K562 (cell line): ENCODE results near the gene ATXN2L. TPM values are rescaled to one million over a fixed set of nuclear protein-coding genes. Genes with fewer than 3 reads are reported as not detected.
A peak's percentile ranks its signal among the peaks of the same experiment; 100 is the strongest.

ENCODE experiments used
- MEF2D ChIP-seq: conservative IDR thresholded peaks from 2 replicates; pipeline ENCODE4 v1.6.1; 2016; ENCODE audit warnings: low read depth, missing genetic modification characterization, missing compliant biosample characterization
- PTRF ChIP-seq: fragments of 450-650 bp; IDR thresholded peaks from 2 replicates; pipeline ENCODE4 v1.6.1; 2016; ENCODE audit warnings: mild to moderate bottlenecking, missing genetic modification characterization, missing compliant biosample characterization
- RB1 ChIP-seq: fragments of 450-650 bp; IDR thresholded peaks from 2 replicates; pipeline ENCODE4 v1.6.1; 2017; ENCODE audit warnings: low read depth, mild to moderate bottlenecking
- SMAD2 ChIP-seq: fragments of 150-350 bp; IDR thresholded peaks from 2 replicates; pipeline ENCODE4 v1.6.1; 2014; ENCODE audit warnings: low read depth, mild to moderate bottlenecking, low read length
- SMARCA4 ChIP-seq: fragments of 450-650 bp; IDR thresholded peaks from 2 replicates; pipeline ENCODE4 v1.6.1; 2016
- polyA plus RNA-seq, 8 experiments: library from polyadenylated mRNA; depleted of rRNA in 4 of 8; stranded (reverse) in 5 of 8; unstranded in 3 of 8; fragments of >200 nt; fragmentation: Nextera tagmentation in 2 of 8; fragmentation: Illumina TruSeq in 1 of 8; extraction: Ambion mirVana in 2 of 8; extraction: Trizol in 1 of 8; gene quantifications; 2 replicates each; pipeline versions ENCODE4 v1.2.1 to v1.2.3, GENCODE V29; 2011 to 2014; ENCODE audit warnings: inconsistent platforms in 1 of 8, missing spikeins in 1 of 8
- total RNA-seq, 7 experiments: library from RNA; depleted of rRNA in 6 of 7; stranded (reverse); fragments of >200 nt in 6 of 7; fragmentation: Illumina TruSeq in 2 of 7; extraction: Trizol in 2 of 7; gene quantifications; 2 replicates each; pipeline versions ENCODE4 v1.2.1 to v1.2.3, GENCODE V29; 2011 to 2021; ENCODE audit warnings: low replicate concordance in 1 of 7
- TF ChIP-seq, protein P1 (sequence below), 3 experiments: IDR thresholded peaks in 2 of 3; conservative IDR thresholded peaks in 1 of 3; 2 replicates each; pipeline ENCODE4 v1.5.1; 2011 to 2012; ENCODE audit warnings: low read length in 3 of 3, mild to moderate bottlenecking in 3 of 3, control low read depth in 2 of 3, improper control_type of control experiment in 1 of 3, inconsistent platforms in 1 of 3, low read depth in 1 of 3, mixed read lengths in 1 of 3, moderate library complexity in 1 of 3; ENCODE audit not compliant: insufficient read depth in 2 of 3
- TF ChIP-seq, protein P2 (sequence below): fragments of 200-800 bp; sonication (Bioruptor generic); IDR thresholded peaks from 2 replicates; pipeline ENCODE4 v1.6.1; 2016; ENCODE audit warnings: missing genetic modification characterization, missing compliant biosample characterization
- TF ChIP-seq, protein P3 (sequence below): sonication (generic); formaldehyde crosslinking; IDR thresholded peaks from 2 replicates; pipeline ENCODE4 v1.8.0; 2022; ENCODE audit warnings: missing genetic modification reagents, mild to moderate bottlenecking, moderate library complexity, borderline replicate concordance
- TF ChIP-seq, protein P4 (sequence below): fragments of 250-450 bp; sonication (Bioruptor Pico); IDR thresholded peaks from 2 replicates; pipeline ENCODE4 v1.5.0; 2022; ENCODE audit warnings: mild to moderate bottlenecking
- TF ChIP-seq, protein P5 (sequence below): fragments of 250-450 bp; sonication (Bioruptor Pico); IDR thresholded peaks from 2 replicates; pipeline ENCODE4 v1.5.0; 2021; ENCODE audit warnings: mild to moderate bottlenecking, moderate library complexity

Gene ATXN2L
- total and polyA plus RNA-seq, 9 of the 15 experiments (the other 6 are each of a cell fraction or from before 2014, with no cell fraction given), result 3.8 to 280 (median 37.2) TPM

DNA sequence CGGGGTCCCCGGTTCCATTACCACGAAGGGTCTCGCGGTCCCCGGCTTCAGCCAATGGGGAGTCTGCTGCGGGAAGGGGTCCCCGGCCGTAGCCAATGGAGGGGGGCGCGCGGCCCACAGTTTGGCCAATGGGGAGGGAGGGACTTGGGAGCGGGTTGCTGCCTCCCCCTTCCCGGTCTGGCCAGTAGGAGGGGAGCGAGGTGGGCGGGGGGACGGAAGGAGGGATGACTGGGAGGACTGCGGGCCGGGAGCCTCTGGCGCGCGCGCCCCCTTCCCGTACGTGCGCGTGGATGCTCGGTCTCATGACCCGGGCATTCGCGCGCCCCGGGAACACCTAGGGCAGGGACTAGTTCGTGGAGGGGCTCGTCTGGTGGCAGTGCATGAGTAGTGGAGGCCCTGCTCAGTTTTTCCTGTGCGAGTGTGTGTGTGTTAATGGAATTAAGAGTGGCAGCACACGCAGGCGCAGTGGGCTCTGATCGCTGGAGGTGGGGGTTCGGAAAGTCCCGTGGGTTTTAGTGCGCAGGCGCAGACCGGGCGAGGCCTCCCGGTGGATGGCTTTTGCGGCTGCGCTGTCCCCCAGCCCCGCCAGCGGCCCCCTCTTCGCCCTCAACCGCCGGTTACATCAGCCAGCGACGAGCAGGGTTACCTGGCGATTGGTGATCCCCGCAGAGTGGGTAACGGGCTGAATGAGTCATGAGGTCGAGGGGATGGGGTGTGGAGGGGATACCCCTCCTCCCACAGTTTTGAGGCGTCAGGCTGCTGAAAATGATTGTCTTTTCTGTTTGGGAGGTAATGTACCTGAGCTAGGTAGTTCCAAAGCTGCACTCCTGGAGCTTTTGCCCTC is 1.3 kb downstream of the ATXN2L start (continued):
- TF ChIP-seq MEF2D (tag) (no peak), SMARCA4 (peak; percentile 54; the same call in 1 of the 2 replicates), PTRF (tag) (no peak), RB1 (peak; percentile 21), SMAD2 (no peak)
- TF ChIP-seq, protein P1, sequence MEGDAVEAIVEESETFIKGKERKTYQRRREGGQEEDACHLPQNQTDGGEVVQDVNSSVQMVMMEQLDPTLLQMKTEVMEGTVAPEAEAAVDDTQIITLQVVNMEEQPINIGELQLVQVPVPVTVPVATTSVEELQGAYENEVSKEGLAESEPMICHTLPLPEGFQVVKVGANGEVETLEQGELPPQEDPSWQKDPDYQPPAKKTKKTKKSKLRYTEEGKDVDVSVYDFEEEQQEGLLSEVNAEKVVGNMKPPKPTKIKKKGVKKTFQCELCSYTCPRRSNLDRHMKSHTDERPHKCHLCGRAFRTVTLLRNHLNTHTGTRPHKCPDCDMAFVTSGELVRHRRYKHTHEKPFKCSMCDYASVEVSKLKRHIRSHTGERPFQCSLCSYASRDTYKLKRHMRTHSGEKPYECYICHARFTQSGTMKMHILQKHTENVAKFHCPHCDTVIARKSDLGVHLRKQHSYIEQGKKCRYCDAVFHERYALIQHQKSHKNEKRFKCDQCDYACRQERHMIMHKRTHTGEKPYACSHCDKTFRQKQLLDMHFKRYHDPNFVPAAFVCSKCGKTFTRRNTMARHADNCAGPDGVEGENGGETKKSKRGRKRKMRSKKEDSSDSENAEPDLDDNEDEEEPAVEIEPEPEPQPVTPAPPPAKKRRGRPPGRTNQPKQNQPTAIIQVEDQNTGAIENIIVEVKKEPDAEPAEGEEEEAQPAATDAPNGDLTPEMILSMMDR (IDR thresholded peaks at IDR 0.05 in 2 of 3, conservative IDR thresholded peaks at IDR 0.05 in 1 of 3; ENCODE audit: insufficient read depth in 2 of 3, low read depth in 1 of 3, low read length in 3 of 3), result peak; percentile 4 to 20 (median 16); a peak in 2 of 6 replicates
- TF ChIP-seq, protein P2, sequence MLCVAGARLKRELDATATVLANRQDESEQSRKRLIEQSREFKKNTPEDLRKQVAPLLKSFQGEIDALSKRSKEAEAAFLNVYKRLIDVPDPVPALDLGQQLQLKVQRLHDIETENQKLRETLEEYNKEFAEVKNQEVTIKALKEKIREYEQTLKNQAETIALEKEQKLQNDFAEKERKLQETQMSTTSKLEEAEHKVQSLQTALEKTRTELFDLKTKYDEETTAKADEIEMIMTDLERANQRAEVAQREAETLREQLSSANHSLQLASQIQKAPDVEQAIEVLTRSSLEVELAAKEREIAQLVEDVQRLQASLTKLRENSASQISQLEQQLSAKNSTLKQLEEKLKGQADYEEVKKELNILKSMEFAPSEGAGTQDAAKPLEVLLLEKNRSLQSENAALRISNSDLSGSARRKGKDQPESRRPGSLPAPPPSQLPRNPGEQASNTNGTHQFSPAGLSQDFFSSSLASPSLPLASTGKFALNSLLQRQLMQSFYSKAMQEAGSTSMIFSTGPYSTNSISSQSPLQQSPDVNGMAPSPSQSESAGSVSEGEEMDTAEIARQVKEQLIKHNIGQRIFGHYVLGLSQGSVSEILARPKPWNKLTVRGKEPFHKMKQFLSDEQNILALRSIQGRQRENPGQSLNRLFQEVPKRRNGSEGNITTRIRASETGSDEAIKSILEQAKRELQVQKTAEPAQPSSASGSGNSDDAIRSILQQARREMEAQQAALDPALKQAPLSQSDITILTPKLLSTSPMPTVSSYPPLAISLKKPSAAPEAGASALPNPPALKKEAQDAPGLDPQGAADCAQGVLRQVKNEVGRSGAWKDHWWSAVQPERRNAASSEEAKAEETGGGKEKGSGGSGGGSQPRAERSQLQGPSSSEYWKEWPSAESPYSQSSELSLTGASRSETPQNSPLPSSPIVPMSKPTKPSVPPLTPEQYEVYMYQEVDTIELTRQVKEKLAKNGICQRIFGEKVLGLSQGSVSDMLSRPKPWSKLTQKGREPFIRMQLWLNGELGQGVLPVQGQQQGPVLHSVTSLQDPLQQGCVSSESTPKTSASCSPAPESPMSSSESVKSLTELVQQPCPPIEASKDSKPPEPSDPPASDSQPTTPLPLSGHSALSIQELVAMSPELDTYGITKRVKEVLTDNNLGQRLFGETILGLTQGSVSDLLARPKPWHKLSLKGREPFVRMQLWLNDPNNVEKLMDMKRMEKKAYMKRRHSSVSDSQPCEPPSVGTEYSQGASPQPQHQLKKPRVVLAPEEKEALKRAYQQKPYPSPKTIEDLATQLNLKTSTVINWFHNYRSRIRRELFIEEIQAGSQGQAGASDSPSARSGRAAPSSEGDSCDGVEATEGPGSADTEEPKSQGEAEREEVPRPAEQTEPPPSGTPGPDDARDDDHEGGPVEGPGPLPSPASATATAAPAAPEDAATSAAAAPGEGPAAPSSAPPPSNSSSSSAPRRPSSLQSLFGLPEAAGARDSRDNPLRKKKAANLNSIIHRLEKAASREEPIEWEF (CRISPR knock-in tag), result no peak
- TF ChIP-seq, protein P3, sequence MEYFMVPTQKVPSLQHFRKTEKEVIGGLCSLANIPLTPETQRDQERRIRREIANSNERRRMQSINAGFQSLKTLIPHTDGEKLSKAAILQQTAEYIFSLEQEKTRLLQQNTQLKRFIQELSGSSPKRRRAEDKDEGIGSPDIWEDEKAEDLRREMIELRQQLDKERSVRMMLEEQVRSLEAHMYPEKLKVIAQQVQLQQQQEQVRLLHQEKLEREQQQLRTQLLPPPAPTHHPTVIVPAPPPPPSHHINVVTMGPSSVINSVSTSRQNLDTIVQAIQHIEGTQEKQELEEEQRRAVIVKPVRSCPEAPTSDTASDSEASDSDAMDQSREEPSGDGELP, result peak; percentile 48; the same call in 1 of the 2 replicates
- TF ChIP-seq, protein P4, sequence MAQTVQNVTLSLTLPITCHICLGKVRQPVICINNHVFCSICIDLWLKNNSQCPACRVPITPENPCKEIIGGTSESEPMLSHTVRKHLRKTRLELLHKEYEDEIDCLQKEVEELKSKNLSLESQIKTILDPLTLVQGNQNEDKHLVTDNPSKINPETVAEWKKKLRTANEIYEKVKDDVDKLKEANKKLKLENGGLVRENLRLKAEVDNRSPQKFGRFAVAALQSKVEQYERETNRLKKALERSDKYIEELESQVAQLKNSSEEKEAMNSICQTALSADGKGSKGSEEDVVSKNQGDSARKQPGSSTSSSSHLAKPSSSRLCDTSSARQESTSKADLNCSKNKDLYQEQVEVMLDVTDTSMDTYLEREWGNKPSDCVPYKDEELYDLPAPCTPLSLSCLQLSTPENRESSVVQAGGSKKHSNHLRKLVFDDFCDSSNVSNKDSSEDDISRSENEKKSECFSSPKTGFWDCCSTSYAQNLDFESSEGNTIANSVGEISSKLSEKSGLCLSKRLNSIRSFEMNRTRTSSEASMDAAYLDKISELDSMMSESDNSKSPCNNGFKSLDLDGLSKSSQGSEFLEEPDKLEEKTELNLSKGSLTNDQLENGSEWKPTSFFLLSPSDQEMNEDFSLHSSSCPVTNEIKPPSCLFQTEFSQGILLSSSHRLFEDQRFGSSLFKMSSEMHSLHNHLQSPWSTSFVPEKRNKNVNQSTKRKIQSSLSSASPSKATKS (CRISPR knock-in tag), result no peak
- TF ChIP-seq, protein P5, sequence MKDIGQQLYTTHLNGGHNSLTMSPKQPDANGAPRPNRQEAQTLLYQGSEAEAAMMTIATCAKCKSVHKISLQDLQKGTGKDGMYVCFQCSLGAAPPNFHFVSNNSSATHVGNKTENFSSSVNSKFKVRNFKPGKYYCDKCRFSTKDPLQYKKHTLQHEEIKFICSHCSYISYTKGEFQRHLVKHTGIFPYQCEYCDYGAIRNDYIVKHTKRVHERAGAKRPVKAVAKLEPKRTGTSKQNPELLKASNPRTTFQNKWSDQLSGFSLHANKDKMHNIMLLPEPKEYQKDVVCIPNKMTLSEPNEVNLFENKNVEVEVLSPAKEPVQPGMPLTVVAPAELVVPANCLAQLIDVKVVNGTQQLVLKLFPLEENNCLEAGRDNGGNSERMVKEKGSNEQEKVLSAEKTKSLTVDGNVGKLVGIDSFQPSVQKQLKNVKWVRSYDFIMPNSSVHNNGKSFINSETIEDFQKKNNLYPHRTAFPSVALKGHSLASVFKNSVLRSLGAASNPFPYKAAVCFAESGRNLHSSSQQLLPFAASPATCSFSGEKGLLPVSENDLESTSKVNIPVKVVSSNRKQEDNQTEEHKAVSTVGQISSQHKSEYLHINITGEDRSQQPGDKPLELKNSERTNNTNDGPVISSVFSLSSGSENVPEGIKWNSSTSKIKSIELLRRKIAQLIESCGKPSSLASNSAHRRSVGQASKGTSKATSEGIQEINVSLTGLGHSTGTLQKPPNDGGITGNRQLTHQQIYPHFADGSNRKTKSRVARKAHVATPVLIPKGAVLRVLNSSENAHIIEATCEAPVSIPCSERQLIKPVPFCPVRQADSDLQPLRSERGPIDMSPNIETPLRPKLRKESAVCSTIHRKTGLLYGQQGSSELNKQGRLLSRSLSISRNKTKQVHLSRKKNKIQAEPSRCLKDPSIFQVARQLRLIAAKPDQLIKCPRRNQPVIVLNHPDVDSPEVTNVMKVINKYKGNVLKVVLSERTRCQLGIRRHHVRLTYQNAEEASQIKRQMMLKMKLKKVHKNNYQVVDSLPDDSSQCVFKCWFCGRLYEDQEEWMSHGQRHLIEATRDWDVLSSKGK (CRISPR knock-in tag), result no peak
